Astrocyte of the cerebellum (primary cell): ENCODE measurements around the gene BTBD2.

ENCODE experiments used
- DNase-seq: peaks from one replicate; pipeline ENCODE4 v3.0.0-alpha.2; 2011; ENCODE audit warnings: low read depth
- H3K4me3 ChIP-seq: 2 replicates; pipeline ENCODE4 v1.5.1; 2011; ENCODE audit warnings: mild to moderate bottlenecking, low read depth, low read length, moderate library complexity
- CTCF ChIP-seq: IDR thresholded peaks from 2 replicates; pipeline ENCODE4 v1.5.1; 2012; ENCODE audit warnings: low read length, low read depth, moderate library complexity, mild to moderate bottlenecking; ENCODE audit errors: missing control alignments
- in situ Hi-C: cut with HindIII; loops from 2 replicates; pipeline ENCODE4 v1.10.0; 2017; ENCODE audit warnings: low sequenced_read_pairs

BTBD2 gene

GRCh38 chr19:1980091-1980808, 35.3 kb downstream of the BTBD2 start:
- in situ Hi-C loops: no loop called here
- no peak for TF ChIP-seq CTCF
- no peak overlapping the region for H3K4me3 ChIP-seq

GRCh38 chr19:1979642-1980041, 35.9 kb downstream of the BTBD2 start:
- H3K4me3 ChIP-seq: no peak overlapping the region
- in situ Hi-C loops: no loop called here
- no peak for DNase-seq
- no peak for TF ChIP-seq CTCF

More at GRCh38 chr19:1980091-1980808, 35.3 kb downstream of the BTBD2 start:
- DNase-seq: no peak

GRCh38 chr19:1979017-1979416, 36.5 kb downstream of the BTBD2 start:
- H3K4me3 ChIP-seq: no peak overlapping the region
- DNase-seq: no peak
- TF ChIP-seq CTCF: no peak
- in situ Hi-C loops: no loop called here

GRCh38 chr19:1978346-1978894, 37.1 kb downstream of the BTBD2 start:
- no peak overlapping the region for H3K4me3 ChIP-seq
- in situ Hi-C loops: no loop called here
- no peak for TF ChIP-seq CTCF
- DNase-seq: no peak

- DNase-seq: no peak
- no peak for TF ChIP-seq CTCF
- no peak overlapping the region for H3K4me3 ChIP-seq
- in situ Hi-C loops: no loop called here
Observed at GRCh38 chr19:1977120-1977519, 38.4 kb downstream of the BTBD2 start.

- DNase-seq: no peak
- in situ Hi-C loops: no loop called here
- no peak for TF ChIP-seq CTCF
- H3K4me3 ChIP-seq: no peak overlapping the region
Observed at GRCh38 chr19:1975162-1975480, 40.4 kb downstream of the BTBD2 start.
